GM10266 (cell line): ENCODE measurements around the gene ZNF793.

Experiments used
- DNase-seq: peaks from one replicate; pipeline ENCODE4 v3.0.0; 2012; ENCODE audit errors: extremely low spot score
- TF ChIP-seq, protein P1 (sequence below): IDR thresholded peaks from 2 replicates; pipeline ENCODE4 v1.5.1; 2012; ENCODE audit warnings: mild to moderate bottlenecking, low read depth; ENCODE audit not compliant: control insufficient read depth, insufficient read depth; ENCODE audit errors: missing control alignments

Gene ZNF793

GRCh38 chr19:37513397-37513796, 6.7 kb downstream of the ZNF793 start:
- TF ChIP-seq, protein P1, sequence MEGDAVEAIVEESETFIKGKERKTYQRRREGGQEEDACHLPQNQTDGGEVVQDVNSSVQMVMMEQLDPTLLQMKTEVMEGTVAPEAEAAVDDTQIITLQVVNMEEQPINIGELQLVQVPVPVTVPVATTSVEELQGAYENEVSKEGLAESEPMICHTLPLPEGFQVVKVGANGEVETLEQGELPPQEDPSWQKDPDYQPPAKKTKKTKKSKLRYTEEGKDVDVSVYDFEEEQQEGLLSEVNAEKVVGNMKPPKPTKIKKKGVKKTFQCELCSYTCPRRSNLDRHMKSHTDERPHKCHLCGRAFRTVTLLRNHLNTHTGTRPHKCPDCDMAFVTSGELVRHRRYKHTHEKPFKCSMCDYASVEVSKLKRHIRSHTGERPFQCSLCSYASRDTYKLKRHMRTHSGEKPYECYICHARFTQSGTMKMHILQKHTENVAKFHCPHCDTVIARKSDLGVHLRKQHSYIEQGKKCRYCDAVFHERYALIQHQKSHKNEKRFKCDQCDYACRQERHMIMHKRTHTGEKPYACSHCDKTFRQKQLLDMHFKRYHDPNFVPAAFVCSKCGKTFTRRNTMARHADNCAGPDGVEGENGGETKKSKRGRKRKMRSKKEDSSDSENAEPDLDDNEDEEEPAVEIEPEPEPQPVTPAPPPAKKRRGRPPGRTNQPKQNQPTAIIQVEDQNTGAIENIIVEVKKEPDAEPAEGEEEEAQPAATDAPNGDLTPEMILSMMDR = no peak
- DNase-seq = no peak

DNA sequence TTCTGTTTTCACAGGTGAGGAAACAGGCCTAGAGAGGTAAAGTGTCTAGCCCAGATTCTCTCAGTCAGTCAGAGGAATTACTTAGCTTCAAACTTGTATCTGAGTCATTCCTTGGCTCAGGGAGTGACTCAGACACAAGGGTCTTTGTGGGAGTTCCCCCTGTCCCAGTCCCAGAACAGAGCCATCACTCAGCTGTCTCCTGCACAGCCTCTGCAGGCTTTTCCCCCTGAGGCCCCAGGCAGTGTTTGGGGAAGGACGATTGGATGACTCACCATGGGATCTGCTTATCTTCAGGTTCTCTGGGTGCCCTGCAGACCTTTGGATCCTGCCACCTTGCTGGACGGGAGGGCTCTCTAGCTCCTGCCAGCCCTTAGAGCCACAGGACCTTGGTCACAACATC, 13.2 kb downstream of the ZNF793 start:
- TF ChIP-seq, protein P1 = no peak
- DNase-seq = no peak

- no peak for DNase-seq
- TF ChIP-seq, protein P1 = no peak
Observed at GRCh38 chr19:37537391-37537947, 30.7 kb downstream of the ZNF793 start.

DNA sequence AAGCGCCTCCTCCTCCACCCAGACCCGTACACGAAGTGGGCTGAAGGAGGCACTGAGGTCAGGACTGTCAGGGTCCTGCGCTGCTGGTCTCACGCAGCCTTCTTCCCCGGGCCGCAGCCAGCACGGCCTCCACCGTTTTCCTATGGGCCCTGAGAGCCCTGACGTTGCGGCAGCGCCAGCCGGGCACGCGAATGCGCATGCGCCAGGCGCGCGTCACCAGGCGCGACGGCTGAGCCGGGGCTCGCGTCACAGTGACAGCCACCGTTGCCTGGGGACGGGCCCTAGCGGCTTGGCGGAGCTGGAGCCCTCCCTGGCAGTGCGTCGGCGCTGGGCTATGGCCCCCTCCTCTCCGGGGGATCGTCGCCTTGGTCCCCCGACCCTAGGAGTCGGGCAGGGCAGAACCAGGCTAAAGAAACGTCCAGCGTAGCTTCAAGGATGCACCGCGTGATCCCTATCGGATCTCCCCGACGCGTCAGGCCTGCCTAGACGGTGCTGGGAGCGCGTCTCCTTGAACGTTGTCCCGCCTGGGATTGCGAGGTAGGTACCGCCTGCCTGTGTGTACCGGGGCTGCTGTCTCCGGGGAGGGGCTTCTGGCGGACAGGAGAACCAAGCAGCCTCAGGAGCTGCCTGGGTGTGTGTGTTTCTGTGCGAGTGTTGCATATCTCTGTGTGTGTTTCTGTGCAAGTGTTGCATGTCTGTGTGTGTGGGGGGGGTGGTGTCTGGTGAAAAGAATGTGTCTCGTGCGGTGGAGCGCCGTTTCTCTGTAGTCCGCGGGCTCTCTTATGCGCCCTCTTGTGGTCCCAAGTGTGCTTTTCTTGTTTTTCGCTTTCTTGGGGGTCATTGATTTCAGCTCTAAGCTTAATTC, 44.6 kb downstream of the ZNF793 start:
- TF ChIP-seq, protein P1 = peak; percentile 50
- peak; percentile 80 for DNase-seq

- no peak for DNase-seq
- TF ChIP-seq, protein P1 = no peak
Observed at GRCh38 chr19:37563518-37563917, 56.8 kb downstream of the ZNF793 start.

GRCh38 chr19:37564624-37565369, 58.1 kb downstream of the ZNF793 start:
- DNase-seq = no peak
- TF ChIP-seq, protein P1 = no peak
